Neural progenitor cell (in vitro differentiated cells): ENCODE results near the gene ANKRD31. TPM values are rescaled to one million over a fixed set of nuclear protein-coding genes. Genes with fewer than 3 reads are reported as not detected.

ENCODE experiments used
- DNase-seq: peaks from one replicate; pipeline ENCODE4 v3.0.0-alpha.2; 2016; ENCODE audit warnings: low spot score
- H2AFZ ChIP-seq: fragments of 200-600 bp; sonication (generic); replicated peaks from 2 replicates; pipeline ENCODE4 v1.6.1; 2016; ENCODE audit warnings: antibody characterized with exemption
- H3F3A ChIP-seq: fragments of 200-600 bp; sonication (generic); 2 replicates; pipeline ENCODE4 v1.6.1; 2016; ENCODE audit warnings: antibody characterized with exemption, low read depth
- H3K27ac ChIP-seq: fragments of 200-600 bp; sonication (generic); 2 replicates; pipeline ENCODE4 v1.5.1; 2016; ENCODE audit warnings: mild to moderate bottlenecking
- H3K27me3 ChIP-seq: fragments of 200-600 bp; sonication (generic); 2 replicates; pipeline ENCODE4 v1.6.1; 2016; ENCODE audit warnings: mild to moderate bottlenecking, moderate library complexity
- H3K36me3 ChIP-seq: fragments of 200-600 bp; sonication (generic); 2 replicates; pipeline ENCODE4 v1.5.1; 2016
- H3K4me1 ChIP-seq: fragments of 200-600 bp; sonication (generic); 2 replicates; pipeline ENCODE4 v1.6.1; 2016; ENCODE audit warnings: mixed run types
- H3K4me2 ChIP-seq: fragments of 200-600 bp; sonication (generic); 2 replicates; pipeline ENCODE4 v1.6.1; 2016
- H3K4me3 ChIP-seq: fragments of 200-600 bp; sonication (generic); 2 replicates; pipeline ENCODE4 v1.5.1; 2016
- H3K79me2 ChIP-seq: fragments of 200-600 bp; sonication (generic); 2 replicates; pipeline ENCODE4 v1.6.1; 2016; ENCODE audit warnings: low read depth
- H3K9ac ChIP-seq: fragments of 200-600 bp; sonication (generic); 2 replicates; pipeline ENCODE4 v1.6.1; 2016
- H3K9me3 ChIP-seq: fragments of 200-600 bp; sonication (generic); 2 replicates; pipeline ENCODE4 v1.5.1; 2016; ENCODE audit warnings: low read depth
- H4K20me1 ChIP-seq: fragments of 200-600 bp; sonication (generic); 2 replicates; pipeline ENCODE4 v1.6.1; 2016; ENCODE audit warnings: low read depth
- H3K27ac Mint-ChIP-seq: 3 replicates; pipeline ENCODE4 v1.8.0; 2021; ENCODE audit warnings: mixed read lengths
- H3K27me3 Mint-ChIP-seq: 2 replicates; pipeline ENCODE4 v1.8.0; 2022; ENCODE audit warnings: low read depth, mild to moderate bottlenecking, inconsistent platforms, moderate library complexity, mixed read lengths; ENCODE audit not compliant: insufficient read depth
- H3K36me3 Mint-ChIP-seq: 3 replicates; pipeline ENCODE4 v1.8.0; 2021; ENCODE audit warnings: mixed read lengths
- H3K4me1 Mint-ChIP-seq: 3 replicates; pipeline ENCODE4 v1.8.0; 2021; ENCODE audit warnings: mixed read lengths
- H3K4me3 Mint-ChIP-seq: 3 replicates; pipeline ENCODE4 v1.8.0; 2021; ENCODE audit warnings: mild to moderate bottlenecking, moderate library complexity, mixed read lengths
- H3K9me3 Mint-ChIP-seq: 3 replicates; pipeline ENCODE4 v1.8.0; 2020; ENCODE audit warnings: mixed read lengths
- EZH2 ChIP-seq: fragments of 200-600 bp; sonication (generic); IDR thresholded peaks from 2 replicates; pipeline ENCODE4 v1.6.1; 2017; ENCODE audit warnings: antibody characterized with exemption, mild to moderate bottlenecking, moderate library complexity
- EZH2phosphoT487 ChIP-seq: fragments of 200-600 bp; sonication (generic); IDR thresholded peaks from 2 replicates; pipeline ENCODE4 v1.6.1; 2017; ENCODE audit warnings: antibody characterized with exemption
- total RNA-seq: library from RNA; depleted of rRNA; stranded (reverse); fragments of >200 nt; gene quantifications from 2 replicates; pipeline ENCODE4 v1.2.3, GENCODE V29; 2015; ENCODE audit warnings: low replicate concordance
- TF ChIP-seq, protein P1 (sequence below): fragments of 200-600 bp; sonication (generic); IDR thresholded peaks from 2 replicates; pipeline ENCODE4 v1.5.1; 2017; ENCODE audit warnings: antibody characterized with exemption, mild to moderate bottlenecking

The ANKRD31 gene
- total RNA-seq, 1 donor from 2014 or later, result 0.75 TPM

DNA sequence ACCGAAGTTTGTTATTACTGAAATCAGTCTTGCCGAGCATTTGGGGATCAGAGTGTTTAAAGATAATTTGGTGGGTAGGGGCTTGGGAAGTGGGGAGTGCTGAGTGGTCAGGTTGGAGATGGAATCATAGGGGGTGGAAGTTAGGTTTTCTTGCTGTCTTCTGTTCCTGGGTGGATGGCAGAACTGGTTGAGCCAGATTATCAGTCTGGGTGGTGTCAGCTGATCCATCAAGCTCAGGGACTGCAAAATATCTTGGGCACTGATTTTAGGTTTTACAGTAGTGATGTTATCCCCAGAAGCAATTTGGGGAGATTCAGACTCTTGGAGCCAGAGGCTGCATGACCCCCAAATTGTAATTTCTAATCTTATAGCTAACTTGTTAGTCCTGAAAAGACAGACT, 5.4 kb upstream of the ANKRD31 start:
- no peaks in the 10 kb centered on the region for H3K4me1 ChIP-seq
- no peak overlapping the region for H3K27ac Mint-ChIP-seq

DNA sequence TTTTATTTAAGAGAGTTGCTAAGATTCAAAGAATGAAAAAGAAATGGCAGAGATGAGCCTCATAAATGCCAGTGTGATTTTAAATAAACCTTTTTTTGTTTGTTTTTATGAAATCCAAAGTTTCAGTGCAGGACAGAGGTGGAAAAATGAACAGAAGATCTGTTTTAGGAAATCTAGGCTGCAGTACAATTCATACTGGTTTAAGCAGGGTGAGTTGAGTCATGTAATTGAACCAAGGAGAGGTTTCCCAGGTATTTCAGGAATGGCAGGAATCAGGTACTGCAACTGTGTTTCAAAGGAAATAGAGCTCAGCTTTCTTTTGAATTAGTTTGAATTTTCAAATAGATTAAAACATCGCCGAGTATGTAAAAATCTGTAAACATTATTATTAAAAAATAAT, 3.0 kb upstream of the ANKRD31 start:
- Histone ChIP-seq H4K20me1 (no peaks in the 10 kb centered on the region), H3K27me3 (no peaks in the 10 kb centered on the region), H3K79me2 (no peaks in the 10 kb centered on the region), H3K4me1 (peaks cover 13% of the 10 kb centered on the region), H3K4me3 (no peak overlapping the region), H3F3A (no peaks in the 10 kb centered on the region), H3K9ac (no peak overlapping the region), H3K27ac (no peak overlapping the region), H3K36me3 (no peaks in the 10 kb centered on the region), H3K4me2 (no peak overlapping the region), H2AFZ (peak overlapping the region; percentile 60), H3K9me3 (no peaks in the 10 kb centered on the region)
- Mint-ChIP-seq H3K36me3 (no peaks in the 10 kb centered on the region), H3K4me3 (no peak overlapping the region), H3K27me3 (peaks cover 3% of the 10 kb centered on the region), H3K4me1 (peaks cover 19% of the 10 kb centered on the region), H3K9me3 (no peaks in the 10 kb centered on the region), H3K27ac (no peak overlapping the region)
- TF ChIP-seq, protein P1, sequence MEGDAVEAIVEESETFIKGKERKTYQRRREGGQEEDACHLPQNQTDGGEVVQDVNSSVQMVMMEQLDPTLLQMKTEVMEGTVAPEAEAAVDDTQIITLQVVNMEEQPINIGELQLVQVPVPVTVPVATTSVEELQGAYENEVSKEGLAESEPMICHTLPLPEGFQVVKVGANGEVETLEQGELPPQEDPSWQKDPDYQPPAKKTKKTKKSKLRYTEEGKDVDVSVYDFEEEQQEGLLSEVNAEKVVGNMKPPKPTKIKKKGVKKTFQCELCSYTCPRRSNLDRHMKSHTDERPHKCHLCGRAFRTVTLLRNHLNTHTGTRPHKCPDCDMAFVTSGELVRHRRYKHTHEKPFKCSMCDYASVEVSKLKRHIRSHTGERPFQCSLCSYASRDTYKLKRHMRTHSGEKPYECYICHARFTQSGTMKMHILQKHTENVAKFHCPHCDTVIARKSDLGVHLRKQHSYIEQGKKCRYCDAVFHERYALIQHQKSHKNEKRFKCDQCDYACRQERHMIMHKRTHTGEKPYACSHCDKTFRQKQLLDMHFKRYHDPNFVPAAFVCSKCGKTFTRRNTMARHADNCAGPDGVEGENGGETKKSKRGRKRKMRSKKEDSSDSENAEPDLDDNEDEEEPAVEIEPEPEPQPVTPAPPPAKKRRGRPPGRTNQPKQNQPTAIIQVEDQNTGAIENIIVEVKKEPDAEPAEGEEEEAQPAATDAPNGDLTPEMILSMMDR, result no peak
- no peak for TF ChIP-seq EZH2
- TF ChIP-seq EZH2phosphoT487, result no peak
- DNase-seq, result no peak

More for the DNA sequence above, 5.4 kb upstream of the ANKRD31 start:
- Histone ChIP-seq H2AFZ (no peak overlapping the region), H3K4me2 (no peak overlapping the region), H3K36me3 (no peaks in the 10 kb centered on the region), H3K9ac (no peak overlapping the region), H3K27me3 (no peaks in the 10 kb centered on the region), H4K20me1 (no peaks in the 10 kb centered on the region), H3K79me2 (no peaks in the 10 kb centered on the region), H3K4me3 (no peak overlapping the region), H3F3A (no peaks in the 10 kb centered on the region), H3K9me3 (no peaks in the 10 kb centered on the region), H3K27ac (no peak overlapping the region)
- Mint-ChIP-seq H3K9me3 (no peaks in the 10 kb centered on the region), H3K4me3 (no peak overlapping the region), H3K4me1 (peaks cover 2% of the 10 kb centered on the region), H3K36me3 (no peaks in the 10 kb centered on the region), H3K27me3 (peaks cover 3% of the 10 kb centered on the region)
- TF ChIP-seq EZH2 (no peak), EZH2phosphoT487 (no peak)
- TF ChIP-seq, protein P1, result no peak
- no peak for DNase-seq

DNA sequence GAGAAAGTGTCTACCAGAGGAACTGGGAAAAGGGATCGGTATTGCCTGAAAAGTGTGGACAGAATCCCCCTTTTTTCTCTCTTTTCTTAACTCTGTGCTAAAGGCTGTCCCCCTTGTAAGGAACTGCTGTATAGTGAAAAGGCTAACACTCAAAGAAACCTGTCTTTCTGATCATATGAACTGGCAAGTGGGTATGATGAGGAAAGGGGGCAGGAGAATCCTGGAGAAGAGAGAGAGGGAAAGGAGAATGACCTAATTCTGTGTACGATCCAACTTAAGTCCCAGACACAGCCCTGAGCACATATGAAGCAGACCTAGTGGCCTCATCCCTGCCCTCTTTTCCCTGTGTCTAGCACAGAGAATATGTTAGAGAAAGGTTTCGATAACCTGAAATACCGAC, 967 bp downstream of the ANKRD31 start:
- Mint-ChIP-seq H3K9me3 (no peaks in the 10 kb centered on the region), H3K4me1 (peaks cover 19% of the 10 kb centered on the region), H3K4me3 (peak overlapping the region; percentile 82), H3K36me3 (no peaks in the 10 kb centered on the region), H3K27me3 (peaks cover 3% of the 10 kb centered on the region), H3K27ac (peak overlapping the region; percentile 69)
- H2AFZ ChIP-seq, result peak overlapping the region; percentile 86
- no peaks in the 10 kb centered on the region for H3K79me2 ChIP-seq
- peak overlapping the region; percentile 84 for H3K4me2 ChIP-seq
- no peak overlapping the region for H3K27ac ChIP-seq
- no peaks in the 10 kb centered on the region for H3F3A ChIP-seq
- no peaks in the 10 kb centered on the region for H3K36me3 ChIP-seq
- no peak for DNase-seq
- H3K4me3 ChIP-seq, result no peak overlapping the region
- H4K20me1 ChIP-seq, result no peaks in the 10 kb centered on the region
- peaks cover 13% of the 10 kb centered on the region for H3K4me1 ChIP-seq
- H3K27me3 ChIP-seq, result no peaks in the 10 kb centered on the region
- H3K9me3 ChIP-seq, result no peaks in the 10 kb centered on the region
- H3K9ac ChIP-seq, result no peak overlapping the region
- no peak for TF ChIP-seq EZH2phosphoT487
- no peak for TF ChIP-seq EZH2
- TF ChIP-seq, protein P1, result no peak
